Kidney (tissue), 14 donors: ENCODE measurements around the gene FMNL3. TPM values are rescaled to one million over a fixed set of nuclear protein-coding genes. Genes with fewer than 3 reads are reported as not detected.
"Not testable (repeated sequence)": the region's sequence is repeated elsewhere in the genome, so short reads cannot be mapped to it uniquely, and the experiment has no call there.

Experiments used
- DNase-seq, 5 donors: peaks; one replicate each; pipeline ENCODE4 v3.0.0-alpha.2; 2013 to 2020
- FAIRE-seq: peaks from 2 replicates; lab custom pipeline; 2012; peaks lifted over from hg19 to GRCh38; lab: Jason Lieb, UNC
- H3K27ac ChIP-seq, 2 donors: one replicate each; pipeline ENCODE4 v1.7.0; 2013; ENCODE audit warnings: low read depth in 2 of 2, low read length in 2 of 2, inconsistent platforms in 1 of 2
- H3K27me3 ChIP-seq: one replicate; pipeline ENCODE4 v1.7.1; 2013; ENCODE audit warnings: low read length, inconsistent platforms; ENCODE audit not compliant: control insufficient read depth, insufficient read depth
- H3K36me3 ChIP-seq, 3 donors: one replicate each; pipeline versions ENCODE4 v1.7.0 to v1.7.1; 2013; ENCODE audit warnings: low read length in 3 of 3, control low read depth in 1 of 3, inconsistent platforms in 1 of 3; ENCODE audit not compliant: insufficient read depth in 3 of 3, control insufficient read depth in 2 of 3
- H3K4me1 ChIP-seq, 3 donors: one replicate each; pipeline versions ENCODE4 v1.7.0 to v1.7.1; 2013; ENCODE audit warnings: low read length in 3 of 3, inconsistent platforms in 1 of 3, low read depth in 1 of 3; ENCODE audit not compliant: control insufficient read depth in 2 of 3, insufficient read depth in 2 of 3
- H3K4me3 ChIP-seq, 3 donors: one replicate each; pipeline versions ENCODE4 v1.7.0 to v1.8.1; 2013; ENCODE audit warnings: low read length in 3 of 3, control low read depth in 1 of 3, inconsistent platforms in 1 of 3
- H3K9ac ChIP-seq, 3 donors: one replicate each; pipeline versions ENCODE4 v1.7.0 to v1.7.1; 2013; ENCODE audit warnings: low read length in 3 of 3, control low read depth in 1 of 3, inconsistent platforms in 1 of 3
- H3K9me3 ChIP-seq, 3 donors: one replicate each; pipeline versions ENCODE4 v1.7.0 to v1.7.1; 2013; ENCODE audit warnings: low read length in 3 of 3, control low read depth in 1 of 3, inconsistent platforms in 1 of 3; ENCODE audit not compliant: control insufficient read depth in 2 of 3, insufficient read depth in 1 of 3
- intact Hi-C: fragments of 100-400 bp; cut with DNase I; formaldehyde crosslinking; loops from one replicate; pipeline ENCODE4 v1.11.1; 2022
- polyA plus RNA-seq: library from polyadenylated mRNA; stranded (reverse); fragments of 350-450 nt; fragmentation: Illumina TruSeq; extraction: RNeasy Lipid Tissue Mini Kit (QIAGEN cat#74804); gene quantifications from one replicate; pipeline ENCODE4 v1.2.3, GENCODE V29; 2014; ENCODE audit warnings: low read depth, low replicate concordance; ENCODE audit not compliant: insufficient read depth
- total RNA-seq: library from RNA; stranded (reverse); fragmentation: NEBNext Ultra II Directional; extraction: Animal tissue kit (Norgen Biotek cat#: 25700); gene quantifications from one replicate; pipeline ENCODE4 v1.2.1, GENCODE V29; 2021
- TF ChIP-seq, protein P1 (sequence below): IDR thresholded peaks from 3 replicates; pipeline ENCODE4 v1.5.1; 2012; ENCODE audit warnings: mild to moderate bottlenecking, moderate library complexity, borderline replicate concordance; ENCODE audit not compliant: insufficient read depth; ENCODE audit errors: extremely low read depth
- donor health status: control.
- donor health status: control.
- donor health status: control.
- donor health status: control.
- donor health status: control.
- donor health status: DM: yes; HTN: yes; CAD: no.
- donor health status: Normal renal cell carcinoma (clear cell type).

FMNL3 gene
- total and polyA plus RNA-seq, 2 donors from 2014 or later = 6.3 to 25.6 TPM

DNA sequence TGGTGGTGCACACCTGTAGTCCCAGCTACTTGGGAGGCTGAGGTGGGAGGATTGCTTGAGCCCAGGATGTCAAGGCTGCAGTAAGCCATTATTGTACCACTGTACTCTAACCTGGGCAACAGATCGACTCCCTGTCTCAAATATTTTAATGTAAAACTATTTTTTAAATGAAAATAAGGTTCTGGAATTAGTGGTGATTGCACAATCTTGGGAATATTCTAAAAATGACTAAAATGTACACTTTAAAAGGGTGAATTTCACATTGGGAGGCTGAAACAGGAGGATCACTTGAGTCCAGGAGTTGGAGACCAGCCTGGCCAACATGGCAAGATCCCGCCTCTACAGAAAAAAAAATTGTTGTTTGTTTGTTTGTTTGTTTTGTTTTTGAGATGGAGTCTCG is 21.2 kb upstream of the FMNL3 start:
- H3K27ac ChIP-seq = no peak overlapping the region
- no peaks in the 10 kb centered on the region for H3K27me3 ChIP-seq
- intact Hi-C loops = no loop called here
- no peaks in the 10 kb centered on the region for H3K36me3 ChIP-seq
- FAIRE-seq = no peak
- DNase-seq = no peak
- H3K4me1 ChIP-seq = no peaks in the 10 kb centered on the region
- no peak overlapping the region for H3K4me3 ChIP-seq
- H3K9me3 ChIP-seq = no peaks in the 10 kb centered on the region
- no peak overlapping the region for H3K9ac ChIP-seq
- TF ChIP-seq, protein P1, sequence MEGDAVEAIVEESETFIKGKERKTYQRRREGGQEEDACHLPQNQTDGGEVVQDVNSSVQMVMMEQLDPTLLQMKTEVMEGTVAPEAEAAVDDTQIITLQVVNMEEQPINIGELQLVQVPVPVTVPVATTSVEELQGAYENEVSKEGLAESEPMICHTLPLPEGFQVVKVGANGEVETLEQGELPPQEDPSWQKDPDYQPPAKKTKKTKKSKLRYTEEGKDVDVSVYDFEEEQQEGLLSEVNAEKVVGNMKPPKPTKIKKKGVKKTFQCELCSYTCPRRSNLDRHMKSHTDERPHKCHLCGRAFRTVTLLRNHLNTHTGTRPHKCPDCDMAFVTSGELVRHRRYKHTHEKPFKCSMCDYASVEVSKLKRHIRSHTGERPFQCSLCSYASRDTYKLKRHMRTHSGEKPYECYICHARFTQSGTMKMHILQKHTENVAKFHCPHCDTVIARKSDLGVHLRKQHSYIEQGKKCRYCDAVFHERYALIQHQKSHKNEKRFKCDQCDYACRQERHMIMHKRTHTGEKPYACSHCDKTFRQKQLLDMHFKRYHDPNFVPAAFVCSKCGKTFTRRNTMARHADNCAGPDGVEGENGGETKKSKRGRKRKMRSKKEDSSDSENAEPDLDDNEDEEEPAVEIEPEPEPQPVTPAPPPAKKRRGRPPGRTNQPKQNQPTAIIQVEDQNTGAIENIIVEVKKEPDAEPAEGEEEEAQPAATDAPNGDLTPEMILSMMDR = no peak

DNA sequence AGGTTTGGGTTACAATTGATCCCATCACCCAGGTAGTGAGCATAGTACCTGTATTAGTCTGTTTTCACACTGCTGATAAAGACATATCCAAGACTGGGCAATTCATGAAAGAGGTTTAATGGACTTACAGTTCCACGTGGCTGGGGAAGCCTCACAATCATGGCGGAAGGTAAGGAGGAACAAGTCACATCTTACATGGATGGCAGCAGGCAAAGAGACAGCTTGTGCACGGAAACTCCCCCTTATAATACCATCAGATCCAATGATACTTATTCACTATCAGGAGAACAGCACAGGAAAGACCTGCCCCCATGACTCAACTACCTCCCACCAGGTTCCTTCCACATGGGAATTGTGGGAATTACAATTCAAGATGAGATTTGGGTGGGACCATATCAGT is 14.2 kb upstream of the FMNL3 start:
- H3K27me3 ChIP-seq, H3K9me3 ChIP-seq, H3K4me1 ChIP-seq, DNase-seq, H3K4me3 ChIP-seq, H3K27ac ChIP-seq, H3K36me3 ChIP-seq, H3K9ac ChIP-seq, FAIRE-seq, intact Hi-C loops: not testable (repeated sequence)

DNA sequence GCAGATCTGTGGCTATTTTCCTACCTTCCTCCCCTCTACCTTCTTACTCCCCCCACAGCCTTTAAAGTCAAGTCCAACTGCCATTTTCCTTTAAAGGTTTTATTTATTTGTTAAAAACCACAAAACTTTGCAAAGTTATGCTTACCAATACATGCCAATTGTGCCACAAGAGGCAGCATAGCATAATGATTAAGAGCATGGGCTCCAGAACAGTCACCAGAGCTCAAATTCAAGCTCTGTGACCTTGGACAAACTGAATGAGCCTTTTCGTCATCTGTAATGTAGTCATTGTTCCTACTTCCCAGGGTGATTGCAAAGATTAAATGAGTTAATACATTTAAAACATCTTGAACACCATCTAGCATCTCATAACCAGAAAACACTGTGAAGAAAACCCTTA is 13.0 kb upstream of the FMNL3 start:
- TF ChIP-seq, protein P1 = no peak
- Histone ChIP-seq H3K9me3 (no peaks in the 10 kb centered on the region), H3K4me1 (no peaks in the 10 kb centered on the region), H3K9ac (no peak overlapping the region), H3K27ac (no peak overlapping the region), H3K4me3 (no peak overlapping the region), H3K36me3 (no peaks in the 10 kb centered on the region), H3K27me3 (no peaks in the 10 kb centered on the region)
- DNase-seq (no peak), FAIRE-seq (no peak)
- intact Hi-C loops = no loop called here

DNA sequence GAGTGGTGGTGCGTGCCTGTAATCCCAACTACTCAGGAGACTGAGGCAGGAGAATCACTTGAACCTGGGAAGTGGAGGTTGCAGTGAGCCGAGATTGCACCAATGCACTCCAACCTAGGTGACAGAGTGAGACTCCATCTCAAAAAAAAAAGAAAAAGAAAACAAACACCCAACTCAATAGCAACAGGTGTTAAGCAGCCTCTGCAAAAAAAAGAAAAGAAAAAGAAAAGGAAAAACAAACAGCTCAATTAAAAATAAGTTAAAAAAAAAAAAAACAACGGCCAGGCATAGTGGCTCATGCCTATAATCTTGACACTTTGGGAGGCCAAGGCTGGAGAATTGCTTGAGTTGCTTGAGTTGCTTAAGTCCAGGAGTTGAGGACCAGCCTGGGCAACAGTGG is 10.6 kb upstream of the FMNL3 start:
- H3K36me3 ChIP-seq, intact Hi-C loops, FAIRE-seq, H3K27ac ChIP-seq, H3K9ac ChIP-seq, H3K9me3 ChIP-seq, H3K27me3 ChIP-seq, DNase-seq, H3K4me1 ChIP-seq, H3K4me3 ChIP-seq: not testable (repeated sequence)

DNA sequence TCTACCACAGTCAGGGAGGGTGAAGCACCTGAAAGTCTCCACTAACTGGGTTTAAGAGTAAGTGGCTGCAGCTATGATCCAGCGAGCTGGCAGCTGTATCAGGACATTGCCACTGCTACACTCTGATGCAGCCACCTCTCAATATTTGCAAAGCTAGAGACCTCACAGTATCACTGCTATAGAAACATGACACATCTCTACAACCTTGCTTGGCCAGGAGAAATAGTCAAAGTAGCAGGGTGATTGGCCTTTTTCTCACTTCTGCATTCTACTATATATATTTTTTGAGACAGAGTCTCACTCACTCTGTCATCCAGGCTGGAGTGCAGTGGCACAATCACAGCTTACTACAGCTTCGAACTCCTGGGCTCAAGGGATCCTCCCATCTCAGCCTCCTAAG is 9.3 kb upstream of the FMNL3 start:
- Histone ChIP-seq H3K4me3 (no peak overlapping the region), H3K36me3 (no peaks in the 10 kb centered on the region), H3K9me3 (no peaks in the 10 kb centered on the region), H3K9ac (no peak overlapping the region), H3K27ac (no peak overlapping the region), H3K4me1 (no peaks in the 10 kb centered on the region), H3K27me3 (no peaks in the 10 kb centered on the region)
- intact Hi-C loops = no loop called here
- FAIRE-seq (no peak), DNase-seq (no peak)
- TF ChIP-seq, protein P1 = no peak

DNA sequence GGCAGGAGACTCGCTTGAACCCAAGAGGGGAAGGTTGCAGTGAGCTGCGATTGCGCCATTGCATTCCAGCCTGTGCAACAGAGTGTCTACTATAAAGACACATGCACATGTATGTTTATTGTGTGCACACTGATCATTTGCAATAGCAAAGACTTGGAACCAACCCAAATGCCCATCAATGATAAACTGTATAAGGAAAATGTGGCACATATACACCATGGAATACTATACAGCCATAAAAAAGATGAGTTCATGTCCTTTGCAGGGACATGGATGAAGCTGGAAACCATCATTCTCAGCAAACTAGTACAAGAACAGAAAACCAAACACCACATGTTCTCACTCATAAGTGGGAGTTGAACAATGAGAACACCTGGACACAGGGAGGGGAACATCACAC is 6.7 kb upstream of the FMNL3 start:
- FAIRE-seq, H3K27ac ChIP-seq, H3K9ac ChIP-seq, H3K4me3 ChIP-seq, DNase-seq, H3K9me3 ChIP-seq, intact Hi-C loops, H3K27me3 ChIP-seq, H3K4me1 ChIP-seq, H3K36me3 ChIP-seq: not testable (repeated sequence)
